ENCODE results near the gene ADAM19.

ADAM19 gene

GRCh38 chr5:157559301-157559700 lies 16.3 kb downstream of the ADAM19 start:
- TF ChIP-seq CTCF (IDR thresholded peaks at IDR 0.05; ENCODE audit: low read depth, low read length): no peak
- H3K27me3 ChIP-seq (ENCODE audit: insufficient read depth, low read depth, severe bottlenecking): no peaks in the 10 kb centered on the region
- DNase-seq: no peak
- H3K36me3 ChIP-seq: no peaks in the 10 kb centered on the region
- H3K9me3 ChIP-seq (ENCODE audit: severe bottlenecking): no peaks in the 10 kb centered on the region
- no peak overlapping the region for H3K27ac ChIP-seq
- H3K4me3 ChIP-seq (ENCODE audit: low read depth, low read length): no peak overlapping the region

- Histone ChIP-seq H3K27ac (no peak overlapping the region), H3K27me3 (ENCODE audit: insufficient read depth, low read depth, severe bottlenecking) (no peaks in the 10 kb centered on the region), H3K9me3 (ENCODE audit: severe bottlenecking) (no peaks in the 10 kb centered on the region), H3K36me3 (no peaks in the 10 kb centered on the region), H3K4me3 (ENCODE audit: low read depth, low read length) (no peak overlapping the region)
- no peak for DNase-seq
- no peak for TF ChIP-seq CTCF (IDR thresholded peaks at IDR 0.05; ENCODE audit: low read depth, low read length)
Observed at GRCh38 chr5:157558681-157559080, 16.9 kb downstream of the ADAM19 start.

- Histone ChIP-seq H3K27ac (no peak overlapping the region), H3K9me3 (ENCODE audit: severe bottlenecking) (no peaks in the 10 kb centered on the region), H3K4me3 (ENCODE audit: low read depth, low read length) (no peak overlapping the region), H3K36me3 (no peaks in the 10 kb centered on the region), H3K27me3 (ENCODE audit: insufficient read depth, low read depth, severe bottlenecking) (no peaks in the 10 kb centered on the region)
- no peak for DNase-seq
- no peak for TF ChIP-seq CTCF (IDR thresholded peaks at IDR 0.05; ENCODE audit: low read depth, low read length)
Observed at GRCh38 chr5:157558041-157558595, 17.5 kb downstream of the ADAM19 start.

- Histone ChIP-seq H3K4me3 (ENCODE audit: low read depth, low read length) (no peak overlapping the region), H3K9me3 (ENCODE audit: severe bottlenecking) (no peaks in the 10 kb centered on the region), H3K27ac (no peak overlapping the region), H3K36me3 (no peaks in the 10 kb centered on the region), H3K27me3 (ENCODE audit: insufficient read depth, low read depth, severe bottlenecking) (no peaks in the 10 kb centered on the region)
- DNase-seq: no peak
- no peak for TF ChIP-seq CTCF (IDR thresholded peaks at IDR 0.05; ENCODE audit: low read depth, low read length)
Observed at GRCh38 chr5:157556615-157557418, 18.8 kb downstream of the ADAM19 start.

- H3K27me3 ChIP-seq (ENCODE audit: insufficient read depth, low read depth, severe bottlenecking): no peaks in the 10 kb centered on the region
- DNase-seq: no peak
- no peak for TF ChIP-seq CTCF (IDR thresholded peaks at IDR 0.05; ENCODE audit: low read depth, low read length)
- no peak overlapping the region for H3K27ac ChIP-seq
- H3K9me3 ChIP-seq (ENCODE audit: severe bottlenecking): no peaks in the 10 kb centered on the region
- no peaks in the 10 kb centered on the region for H3K36me3 ChIP-seq
- H3K4me3 ChIP-seq (ENCODE audit: low read depth, low read length): no peak overlapping the region
Observed at GRCh38 chr5:157555037-157555640, 20.4 kb downstream of the ADAM19 start.

Data from WERI-Rb-1 (cell line).